ENCODE measurements around the gene TRAPPC8.

DNA sequence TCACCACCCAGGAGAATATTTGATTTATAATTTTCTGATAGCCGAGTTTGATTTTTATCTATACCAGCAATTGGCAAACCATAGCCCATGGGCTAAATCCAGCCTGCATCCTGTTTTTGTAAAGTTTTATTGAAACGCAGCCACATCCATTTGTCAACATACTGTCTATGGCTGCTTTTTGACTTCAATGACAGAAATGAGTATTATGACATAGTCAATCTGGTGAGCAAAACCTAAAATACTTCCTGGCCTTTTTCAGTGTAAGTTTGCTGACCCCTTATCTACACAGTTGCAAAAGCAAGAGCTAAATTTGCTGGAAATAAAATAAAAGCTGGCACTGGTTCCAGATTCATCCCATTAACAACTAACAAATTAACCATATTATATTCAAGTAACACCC, 102.4 kb downstream of the TRAPPC8 start:
- TF ChIP-seq, protein P1, sequence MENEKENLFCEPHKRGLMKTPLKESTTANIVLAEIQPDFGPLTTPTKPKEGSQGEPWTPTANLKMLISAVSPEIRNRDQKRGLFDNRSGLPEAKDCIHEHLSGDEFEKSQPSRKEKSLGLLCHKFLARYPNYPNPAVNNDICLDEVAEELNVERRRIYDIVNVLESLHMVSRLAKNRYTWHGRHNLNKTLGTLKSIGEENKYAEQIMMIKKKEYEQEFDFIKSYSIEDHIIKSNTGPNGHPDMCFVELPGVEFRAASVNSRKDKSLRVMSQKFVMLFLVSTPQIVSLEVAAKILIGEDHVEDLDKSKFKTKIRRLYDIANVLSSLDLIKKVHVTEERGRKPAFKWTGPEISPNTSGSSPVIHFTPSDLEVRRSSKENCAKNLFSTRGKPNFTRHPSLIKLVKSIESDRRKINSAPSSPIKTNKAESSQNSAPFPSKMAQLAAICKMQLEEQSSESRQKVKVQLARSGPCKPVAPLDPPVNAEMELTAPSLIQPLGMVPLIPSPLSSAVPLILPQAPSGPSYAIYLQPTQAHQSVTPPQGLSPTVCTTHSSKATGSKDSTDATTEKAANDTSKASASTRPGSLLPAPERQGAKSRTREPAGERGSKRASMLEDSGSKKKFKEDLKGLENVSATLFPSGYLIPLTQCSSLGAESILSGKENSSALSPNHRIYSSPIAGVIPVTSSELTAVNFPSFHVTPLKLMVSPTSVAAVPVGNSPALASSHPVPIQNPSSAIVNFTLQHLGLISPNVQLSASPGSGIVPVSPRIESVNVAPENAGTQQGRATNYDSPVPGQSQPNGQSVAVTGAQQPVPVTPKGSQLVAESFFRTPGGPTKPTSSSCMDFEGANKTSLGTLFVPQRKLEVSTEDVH (IDR thresholded peaks at IDR 0.05; ENCODE audit: low read depth, partially characterized antibody) = no peak
- TF ChIP-seq, protein P2, sequence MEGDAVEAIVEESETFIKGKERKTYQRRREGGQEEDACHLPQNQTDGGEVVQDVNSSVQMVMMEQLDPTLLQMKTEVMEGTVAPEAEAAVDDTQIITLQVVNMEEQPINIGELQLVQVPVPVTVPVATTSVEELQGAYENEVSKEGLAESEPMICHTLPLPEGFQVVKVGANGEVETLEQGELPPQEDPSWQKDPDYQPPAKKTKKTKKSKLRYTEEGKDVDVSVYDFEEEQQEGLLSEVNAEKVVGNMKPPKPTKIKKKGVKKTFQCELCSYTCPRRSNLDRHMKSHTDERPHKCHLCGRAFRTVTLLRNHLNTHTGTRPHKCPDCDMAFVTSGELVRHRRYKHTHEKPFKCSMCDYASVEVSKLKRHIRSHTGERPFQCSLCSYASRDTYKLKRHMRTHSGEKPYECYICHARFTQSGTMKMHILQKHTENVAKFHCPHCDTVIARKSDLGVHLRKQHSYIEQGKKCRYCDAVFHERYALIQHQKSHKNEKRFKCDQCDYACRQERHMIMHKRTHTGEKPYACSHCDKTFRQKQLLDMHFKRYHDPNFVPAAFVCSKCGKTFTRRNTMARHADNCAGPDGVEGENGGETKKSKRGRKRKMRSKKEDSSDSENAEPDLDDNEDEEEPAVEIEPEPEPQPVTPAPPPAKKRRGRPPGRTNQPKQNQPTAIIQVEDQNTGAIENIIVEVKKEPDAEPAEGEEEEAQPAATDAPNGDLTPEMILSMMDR (IDR thresholded peaks at IDR 0.05 in 2 of 3, conservative IDR thresholded peaks at IDR 0.05 in 1 of 3; ENCODE audit: control insufficient read depth in 2 of 3, extremely low read depth in 1 of 3, insufficient read depth in 1 of 3, low read depth in 3 of 3, low read length in 3 of 3) = no peak
- TF ChIP-seq SMC3 (IDR thresholded peaks at IDR 0.05; ENCODE audit: borderline replicate concordance, low read length) = no peak
- TF ChIP-seq POLR2A (IDR thresholded peaks at IDR 0.05; ENCODE audit: low read depth, low read length) = no peak
- no peak for TF ChIP-seq NR2F1 (conservative IDR thresholded peaks at IDR 0.05)
- TF ChIP-seq JUND (IDR thresholded peaks at IDR 0.05; ENCODE audit: low read depth, low read length) = no peak
- no peak for TF ChIP-seq POLR2AphosphoS5 (IDR thresholded peaks at IDR 0.05; ENCODE audit: low read length)
- TF ChIP-seq, protein P3, sequence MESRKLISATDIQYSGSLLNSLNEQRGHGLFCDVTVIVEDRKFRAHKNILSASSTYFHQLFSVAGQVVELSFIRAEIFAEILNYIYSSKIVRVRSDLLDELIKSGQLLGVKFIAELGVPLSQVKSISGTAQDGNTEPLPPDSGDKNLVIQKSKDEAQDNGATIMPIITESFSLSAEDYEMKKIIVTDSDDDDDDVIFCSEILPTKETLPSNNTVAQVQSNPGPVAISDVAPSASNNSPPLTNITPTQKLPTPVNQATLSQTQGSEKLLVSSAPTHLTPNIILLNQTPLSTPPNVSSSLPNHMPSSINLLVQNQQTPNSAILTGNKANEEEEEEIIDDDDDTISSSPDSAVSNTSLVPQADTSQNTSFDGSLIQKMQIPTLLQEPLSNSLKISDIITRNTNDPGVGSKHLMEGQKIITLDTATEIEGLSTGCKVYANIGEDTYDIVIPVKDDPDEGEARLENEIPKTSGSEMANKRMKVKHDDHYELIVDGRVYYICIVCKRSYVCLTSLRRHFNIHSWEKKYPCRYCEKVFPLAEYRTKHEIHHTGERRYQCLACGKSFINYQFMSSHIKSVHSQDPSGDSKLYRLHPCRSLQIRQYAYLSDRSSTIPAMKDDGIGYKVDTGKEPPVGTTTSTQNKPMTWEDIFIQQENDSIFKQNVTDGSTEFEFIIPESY (IDR thresholded peaks at IDR 0.05) = no peak
- no peak for TF ChIP-seq MEF2A (IDR thresholded peaks at IDR 0.05; ENCODE audit: insufficient read depth, low read depth, low read length)
